Cardiac muscle cell (in vitro differentiated cells and primary cell): Measurements from ENCODE around the gene JARID2. TPM values are rescaled to one million over a fixed set of nuclear protein-coding genes. Genes with fewer than 3 reads are reported as not detected.

Source experiments
- DNase-seq, 2 donors: peaks; one replicate each; pipeline versions ENCODE4 v3.0.0 to v3.0.0-alpha.2; 2010 to 2017; ENCODE audit warnings: low read depth in 1 of 2, low spot score in 1 of 2
- H3K27ac ChIP-seq: fragments of 200-600 bp; sonication (generic); 2 replicates; pipeline ENCODE4 v1.5.1; 2016
- H3K27me3 ChIP-seq: fragments of 200-600 bp; sonication (generic); 2 replicates; pipeline ENCODE4 v1.6.0; 2016; ENCODE audit warnings: control low read depth
- H3K36me3 ChIP-seq: fragments of 200-600 bp; sonication (generic); 2 replicates; pipeline ENCODE4 v1.5.1; 2016; ENCODE audit warnings: control low read depth
- H3K4me1 ChIP-seq: fragments of 200-600 bp; sonication (generic); 2 replicates; pipeline ENCODE4 v1.8.1; 2017; ENCODE audit warnings: low read depth, mild to moderate bottlenecking, mixed run types
- H3K4me3 ChIP-seq: fragments of 200-600 bp; sonication (generic); 2 replicates; pipeline ENCODE4 v1.5.1; 2016; ENCODE audit warnings: mild to moderate bottlenecking
- H3K9me3 ChIP-seq: fragments of 200-600 bp; sonication (generic); 2 replicates; pipeline ENCODE4 v1.5.1; 2017; ENCODE audit warnings: low read depth, mild to moderate bottlenecking, control low read depth
- CTCF ChIP-seq: IDR thresholded peaks from 2 replicates; pipeline ENCODE4 v1.5.1; 2012; ENCODE audit warnings: low read depth, mild to moderate bottlenecking, low read length
- polyA plus RNA-seq: library from polyadenylated mRNA; unstranded; fragments of >200 nt; fragmentation: Nextera tagmentation; extraction: Ambion mirVana; gene quantifications from 2 replicates; pipeline ENCODE4 v1.2.1, GENCODE V29; 2016
- total RNA-seq: library from RNA; depleted of rRNA; stranded (reverse); fragments of >200 nt; gene quantifications from 2 replicates; pipeline ENCODE4 v1.2.3, GENCODE V29; 2016

The JARID2 gene
- total and polyA plus RNA-seq, 2 experiments from 2014 or later, result 9.7 to 26.4 TPM

DNA sequence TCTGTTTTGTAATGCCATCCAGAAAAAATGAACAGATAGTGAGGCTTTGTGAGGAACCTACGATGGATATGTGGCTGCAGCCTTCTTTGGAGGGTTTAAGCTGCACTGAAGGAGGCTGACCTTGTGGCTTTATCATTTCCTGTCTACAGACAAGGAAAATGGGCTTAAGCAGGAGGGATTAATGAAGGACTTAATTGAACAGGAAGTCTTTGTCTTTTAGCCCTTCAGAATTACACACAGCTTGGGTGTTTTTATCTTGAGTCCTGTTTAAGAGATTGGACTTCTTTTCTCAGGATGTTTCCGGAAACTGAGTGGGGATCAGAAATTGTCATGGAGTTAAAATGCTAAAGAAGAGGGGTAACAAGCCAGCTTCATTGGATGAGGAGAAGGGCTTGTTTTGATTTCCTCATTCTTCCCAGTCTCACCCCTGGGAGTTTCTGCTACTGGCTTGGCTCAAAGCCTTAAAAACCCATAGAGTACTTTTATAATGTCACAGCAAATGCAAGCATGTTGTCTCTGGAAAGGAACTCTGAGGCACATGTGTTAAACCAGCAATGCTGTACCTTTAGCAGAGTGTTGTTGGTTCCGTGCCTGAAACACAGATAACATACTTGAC lies 193.6 kb downstream of the JARID2 start:
- peaks cover 25% of the 10 kb centered on the region for H3K4me1 ChIP-seq
- H3K36me3 ChIP-seq, result no peaks in the 10 kb centered on the region
- peak in 1 of 2 donors; percentile 59 for DNase-seq
- H3K4me3 ChIP-seq, result no peak overlapping the region
- H3K27ac ChIP-seq, result no peak overlapping the region
- TF ChIP-seq CTCF, result no peak
- H3K9me3 ChIP-seq, result no peaks in the 10 kb centered on the region
- H3K27me3 ChIP-seq, result no peaks in the 10 kb centered on the region

GRCh38 chr6:15440040-15440439 lies 194.2 kb downstream of the JARID2 start:
- no peak for DNase-seq
- H3K9me3 ChIP-seq, result no peaks in the 10 kb centered on the region
- TF ChIP-seq CTCF, result no peak
- H3K4me1 ChIP-seq, result peaks cover 23% of the 10 kb centered on the region
- H3K27me3 ChIP-seq, result no peaks in the 10 kb centered on the region
- no peaks in the 10 kb centered on the region for H3K36me3 ChIP-seq
- H3K27ac ChIP-seq, result no peak overlapping the region
- H3K4me3 ChIP-seq, result no peak overlapping the region

DNA sequence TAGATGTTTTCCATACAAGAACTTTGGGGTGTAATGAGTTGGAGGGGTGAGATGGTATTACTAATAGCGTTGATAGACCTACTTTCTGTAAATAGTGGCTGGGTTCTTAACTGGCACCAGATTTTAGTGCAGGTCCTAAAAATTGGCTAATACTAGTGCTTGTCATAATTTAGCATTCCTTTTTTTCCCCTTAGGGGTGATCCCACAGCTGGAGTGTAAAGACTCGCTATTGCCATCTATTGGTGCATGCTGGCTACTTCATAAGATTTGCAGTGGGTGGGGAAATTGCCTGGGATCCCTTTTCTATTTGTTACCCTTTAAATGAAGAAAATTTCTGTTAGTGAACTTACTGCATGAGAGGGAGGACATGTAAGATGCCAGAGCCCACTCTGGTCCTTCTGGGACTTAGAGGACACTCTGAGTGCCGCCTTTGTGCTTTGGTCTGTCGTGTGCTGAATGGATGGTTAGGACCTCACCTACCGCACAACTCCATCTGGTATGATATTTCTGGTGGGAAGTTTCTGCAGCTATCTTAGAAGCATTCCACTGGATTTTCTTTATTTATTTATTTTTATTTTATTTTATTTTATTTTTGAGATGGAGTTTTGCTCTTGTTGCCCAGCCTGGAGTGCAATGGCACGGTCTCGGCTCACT lies 195.5 kb downstream of the JARID2 start:
- peaks cover 23% of the 10 kb centered on the region for H3K4me1 ChIP-seq
- peak; percentile 89 for TF ChIP-seq CTCF
- no peaks in the 10 kb centered on the region for H3K36me3 ChIP-seq
- H3K9me3 ChIP-seq, result no peaks in the 10 kb centered on the region
- peak; percentile 62 to 85 for DNase-seq
- H3K4me3 ChIP-seq, result no peak overlapping the region
- H3K27ac ChIP-seq, result no peak overlapping the region
- H3K27me3 ChIP-seq, result no peaks in the 10 kb centered on the region

- peaks cover 19% of the 10 kb centered on the region for H3K4me1 ChIP-seq
- H3K27me3 ChIP-seq, result no peaks in the 10 kb centered on the region
- DNase-seq, result no peak
- H3K4me3 ChIP-seq, result no peak overlapping the region
- H3K27ac ChIP-seq, result no peak overlapping the region
- H3K9me3 ChIP-seq, result no peaks in the 10 kb centered on the region
- H3K36me3 ChIP-seq, result no peaks in the 10 kb centered on the region
- TF ChIP-seq CTCF, result no peak
Observed at GRCh38 chr6:15441981-15442380, 196.1 kb downstream of the JARID2 start.

GRCh38 chr6:15442467-15442866 lies 196.6 kb downstream of the JARID2 start:
- no peak overlapping the region for H3K4me3 ChIP-seq
- H3K27me3 ChIP-seq, result no peaks in the 10 kb centered on the region
- TF ChIP-seq CTCF, result no peak
- H3K27ac ChIP-seq, result no peak overlapping the region
- peaks cover 14% of the 10 kb centered on the region for H3K4me1 ChIP-seq
- DNase-seq, result no peak
- H3K36me3 ChIP-seq, result no peaks in the 10 kb centered on the region
- H3K9me3 ChIP-seq, result no peaks in the 10 kb centered on the region
